WTC11 (cell line): ENCODE results near the gene CADM4. TPM values are rescaled to one million over a fixed set of nuclear protein-coding genes. Genes with fewer than 3 reads are reported as not detected.
"Not testable (repeated sequence)": the region's sequence is repeated elsewhere in the genome, so short reads cannot be mapped to it uniquely, and the experiment has no call there.

ENCODE experiments used
- ATAC-seq: fragments of 200-7000 bp; cut with Tn5 transposase; 2 replicates; pipeline ENCODE4 v1.10.0; 2021; ENCODE audit warnings: mild to moderate bottlenecking, moderate library complexity
- CTCF ChIA-PET: fragments of 300-600 bp; sonication (Branson Sonifier 250); formaldehyde crosslinking; loops from one replicate; lab custom pipeline; 2021; ENCODE audit warnings: antibody characterized with exemption; lab: Charles Lee
- POLR2A ChIA-PET: fragments of 350-600 bp; sonication (Branson Sonifier 250); formaldehyde crosslinking; loops from one replicate; lab custom pipeline; 2021; ENCODE audit warnings: antibody characterized with exemption; lab: Charles Lee
- DNase-seq: peaks from one replicate; pipeline ENCODE4 v3.0.0; 2021; ENCODE audit warnings: low spot score
- H3K27ac Mint-ChIP-seq: 2 replicates; pipeline ENCODE4 v1.8.0; 2021; ENCODE audit warnings: mixed read lengths
- H3K27me3 Mint-ChIP-seq: 2 replicates; pipeline ENCODE4 v1.8.0; 2021; ENCODE audit warnings: low read depth, mild to moderate bottlenecking, moderate library complexity, mixed read lengths
- H3K36me3 Mint-ChIP-seq: 2 replicates; pipeline ENCODE4 v1.8.0; 2021; ENCODE audit warnings: mixed read lengths
- H3K4me1 Mint-ChIP-seq: 2 replicates; pipeline ENCODE4 v1.8.0; 2022; ENCODE audit warnings: mixed read lengths
- H3K4me3 Mint-ChIP-seq: 2 replicates; pipeline ENCODE4 v1.8.0; 2021; ENCODE audit warnings: mild to moderate bottlenecking, moderate library complexity, mixed read lengths
- H3K9me3 Mint-ChIP-seq: 2 replicates; pipeline ENCODE4 v1.8.0; 2021; ENCODE audit warnings: mixed read lengths
- ARID4B ChIP-seq: sonication (generic); formaldehyde crosslinking; IDR thresholded peaks from 2 replicates; pipeline ENCODE4 v1.8.0; 2023; ENCODE audit warnings: missing genetic modification reagents, mild to moderate bottlenecking, borderline replicate concordance
- ATF3 ChIP-seq: sonication (generic); formaldehyde crosslinking; conservative IDR thresholded peaks from 2 replicates; pipeline ENCODE4 v1.8.1; 2022; ENCODE audit warnings: mild to moderate bottlenecking, missing genetic modification reagents
- ESRRA ChIP-seq: sonication (generic); formaldehyde crosslinking; IDR thresholded peaks from 2 replicates; pipeline ENCODE4 v1.8.1; 2022; ENCODE audit warnings: mild to moderate bottlenecking, missing genetic modification reagents, borderline replicate concordance
- GABPB1 ChIP-seq: sonication (generic); formaldehyde crosslinking; IDR thresholded peaks from 2 replicates; pipeline ENCODE4 v1.8.1; 2023; ENCODE audit warnings: mild to moderate bottlenecking, missing genetic modification reagents
- GTF2I ChIP-seq: fragments of 250-450 bp; sonication (Bioruptor Pico); conservative IDR thresholded peaks from 2 replicates; pipeline ENCODE4 v1.4.0; 2021; ENCODE audit warnings: mild to moderate bottlenecking
- IRF1 ChIP-seq: sonication (generic); formaldehyde crosslinking; IDR thresholded peaks from 2 replicates; pipeline ENCODE4 v1.8.0; 2023; ENCODE audit warnings: missing genetic modification reagents
- RELA ChIP-seq: sonication (generic); formaldehyde crosslinking; IDR thresholded peaks from 2 replicates; pipeline ENCODE4 v1.8.1; 2022; ENCODE audit warnings: missing genetic modification reagents, mild to moderate bottlenecking, borderline replicate concordance
- SOX15 ChIP-seq: fragments of 250-450 bp; sonication (Bioruptor Pico); IDR thresholded peaks from 2 replicates; pipeline ENCODE4 v1.9.0; 2021; ENCODE audit warnings: mild to moderate bottlenecking
- SP1 ChIP-seq: sonication (generic); formaldehyde crosslinking; conservative IDR thresholded peaks from 2 replicates; pipeline ENCODE4 v1.8.1; 2022; ENCODE audit warnings: missing genetic modification reagents
- ZMAT4 ChIP-seq: fragments of 250-450 bp; sonication (Bioruptor Pico); IDR thresholded peaks from 2 replicates; pipeline ENCODE4 v1.9.0; 2021; ENCODE audit warnings: mild to moderate bottlenecking
- ZNF281 ChIP-seq: sonication (generic); formaldehyde crosslinking; IDR thresholded peaks from 2 replicates; pipeline ENCODE4 v1.8.0; 2023; ENCODE audit warnings: mild to moderate bottlenecking, missing genetic modification reagents
- total RNA-seq: library from RNA; stranded (reverse); gene quantifications from 3 replicates; pipeline ENCODE4 v1.2.3, GENCODE V29; 2021

The CADM4 gene
- total RNA-seq, 1 experiment from 2014 or later = 13.3 TPM

GRCh38 chr19:43636121-43636683 is 3.4 kb downstream of the CADM4 start (continued):
- TF ChIP-seq ZNF281 (CRISPR knock-in tag) (no peak), RELA (CRISPR knock-in tag) (no peak), SOX15 (CRISPR knock-in tag) (no peak), IRF1 (CRISPR knock-in tag) (no peak)
- TF ChIP-seq, all 79 proteins: peak for 0

GRCh38 chr19:43635561-43635940 is 4.1 kb downstream of the CADM4 start:
- peak overlapping the region; percentile 41; the same call in 1 of the 2 replicates for H3K27ac Mint-ChIP-seq
- H3K27me3 Mint-ChIP-seq = peaks cover 68% of the 10 kb centered on the region
- not testable (repeated sequence) for DNase-seq
- peaks cover 20% of the 10 kb centered on the region for H3K4me1 Mint-ChIP-seq
- TF ChIP-seq SP1 (CRISPR knock-in tag) = peak; percentile 7; the same call in 1 of the 2 replicates
- TF ChIP-seq, all 79 proteins: peak for 1; not testable (repeated sequence) for 78
- CTCF ChIA-PET = interaction anchor here (0.7 to 1.8 kb wide), 5 partner anchors 9 to 628 kb away, joined by 3 to 16 read pairs (median 4); no protein-coding TSS in a partner anchor
- POLR2A ChIA-PET = interaction anchor here (1.3 kb wide), 1 partner anchor 39 kb away, joined by 4 read pairs; the partner anchor contains the start of genes IRGQ and ZNF576
- H3K9me3 Mint-ChIP-seq, ATAC-seq, H3K36me3 Mint-ChIP-seq: not testable (repeated sequence)
- H3K4me3 Mint-ChIP-seq = peak overlapping the region; percentile 82

GRCh38 chr19:43634872-43635560 is 4.6 kb downstream of the CADM4 start:
- Mint-ChIP-seq H3K27me3 (peaks cover 63% of the 10 kb centered on the region), H3K4me1 (peaks cover 20% of the 10 kb centered on the region), H3K4me3 (peak overlapping the region; percentile 82), H3K9me3 (no peaks in the 10 kb centered on the region), H3K36me3 (no peaks in the 10 kb centered on the region), H3K27ac (peak overlapping the region; percentile 41; the same call in 1 of the 2 replicates)
- TF ChIP-seq SP1 (CRISPR knock-in tag) = 0 out of 2 replicates have a peak, but pooled peaks have one; percentile 20
- no peak for TF ChIP-seq ARID4B (CRISPR knock-in tag)
- peak; percentile 41; the same call in 1 of the 2 replicates for TF ChIP-seq GABPB1 (CRISPR knock-in tag)
- TF ChIP-seq ESRRA (CRISPR knock-in tag) = peak; percentile 40; the same call in 1 of the 2 replicates
- ATAC-seq (peak; percentile 53), DNase-seq (no peak)
- POLR2A ChIA-PET = interaction anchor here (1.3 kb wide), 1 partner anchor 39 kb away, joined by 4 read pairs; the partner anchor contains the start of genes IRGQ and ZNF576
- CTCF ChIA-PET = interaction anchor here (0.9 to 2.2 kb wide), 5 partner anchors 17 to 80 kb away, joined by 3 to 16 read pairs (median 7); no protein-coding TSS in a partner anchor

- ATAC-seq (peak; percentile 40), DNase-seq (no peak)
- H3K27me3 Mint-ChIP-seq = peaks cover 62% of the 10 kb centered on the region
- no peaks in the 10 kb centered on the region for H3K9me3 Mint-ChIP-seq
- no peak overlapping the region for H3K27ac Mint-ChIP-seq
- POLR2A ChIA-PET = interaction anchor here (1.3 kb wide), 1 partner anchor 38 kb away, joined by 4 read pairs; the partner anchor contains the start of genes IRGQ and ZNF576
- no peaks in the 10 kb centered on the region for H3K36me3 Mint-ChIP-seq
- TF ChIP-seq ZMAT4 (no peak), ATF3 (no peak), GTF2I (CRISPR knock-in tag) (no peak)
- CTCF ChIA-PET = interaction anchor here (0.9 to 2.2 kb wide), 4 partner anchors 28 to 79 kb away, joined by 3 to 10 read pairs (median 6); no protein-coding TSS in a partner anchor
- H3K4me1 Mint-ChIP-seq = peaks cover 20% of the 10 kb centered on the region
- H3K4me3 Mint-ChIP-seq = peak overlapping the region; percentile 82
Observed at GRCh38 chr19:43634506-43634871, 5.2 kb downstream of the CADM4 start.
